K562 (cell line): ENCODE measurements around the gene MFAP3. TPM values are rescaled to one million over a fixed set of nuclear protein-coding genes. Genes with fewer than 3 reads are reported as not detected.

Experiments used
- BDP1 ChIP-seq: IDR thresholded peaks from 3 replicates; pipeline ENCODE4 v1.6.1; 2011; ENCODE audit not compliant: insufficient read length, insufficient read depth
- BRCA1 ChIP-seq, 2 experiments: fragments of 450-650 bp in 1 of 2; sonication (generic) in 1 of 2; formaldehyde crosslinking in 1 of 2; IDR thresholded peaks; 2 replicates each; pipeline versions ENCODE4 v1.5.0 to v1.6.1; 2017 to 2020; ENCODE audit warnings: mild to moderate bottlenecking in 1 of 2, missing genetic modification reagents in 1 of 2
- DMBX1 ChIP-seq: fragments of 250-450 bp; sonication (Bioruptor Pico); IDR thresholded peaks from 2 replicates; pipeline ENCODE4 v1.8.0; 2022; ENCODE audit warnings: inconsistent platforms, mild to moderate bottlenecking, moderate library complexity, borderline replicate concordance
- ETV1 ChIP-seq: fragments of 450-650 bp; conservative IDR thresholded peaks from 2 replicates; pipeline ENCODE4 v1.6.1; 2016; ENCODE audit warnings: missing genetic modification characterization, control low read depth, low read depth, missing compliant biosample characterization
- HDGF ChIP-seq: fragments of 450-650 bp; IDR thresholded peaks from 2 replicates; pipeline ENCODE4 v1.6.1; 2016
- ILK ChIP-seq: fragments of 450-650 bp; IDR thresholded peaks from 2 replicates; pipeline ENCODE4 v1.6.1; 2016; ENCODE audit warnings: missing genetic modification characterization, low read depth, mild to moderate bottlenecking, missing compliant biosample characterization, moderate library complexity, borderline replicate concordance
- MTF1 ChIP-seq: fragments of 250-450 bp; sonication (Bioruptor Pico); IDR thresholded peaks from 2 replicates; pipeline ENCODE4 v1.9.0; 2021; ENCODE audit warnings: moderate library complexity, mild to moderate bottlenecking, inconsistent platforms, borderline replicate concordance
- NELFE ChIP-seq: IDR thresholded peaks from 2 replicates; pipeline ENCODE4 v1.6.1; 2011; ENCODE audit warnings: mild to moderate bottlenecking; ENCODE audit not compliant: insufficient read depth, insufficient read length
- POLR2G ChIP-seq: fragments of 200-400 bp; formaldehyde crosslinking; IDR thresholded peaks from 2 replicates; pipeline ENCODE4 v1.6.1; 2017; ENCODE audit warnings: low read depth, mild to moderate bottlenecking, antibody characterized with exemption, low read length, moderate library complexity
- RBM14 ChIP-seq: fragments of 200-400 bp; formaldehyde crosslinking; IDR thresholded peaks from 2 replicates; pipeline ENCODE4 v1.6.1; 2018; ENCODE audit warnings: low read depth, mild to moderate bottlenecking, low read length, moderate library complexity, borderline replicate concordance; ENCODE audit not compliant: insufficient read depth
- ZNF121 ChIP-seq: sonication (generic); formaldehyde crosslinking; conservative IDR thresholded peaks from 2 replicates; pipeline ENCODE4 v1.8.0; 2022; ENCODE audit warnings: missing genetic modification reagents
- ZNF175 ChIP-seq: fragments of 200-800 bp; sonication (Bioruptor generic); IDR thresholded peaks from 2 replicates; pipeline ENCODE4 v1.6.1; 2016; ENCODE audit warnings: low read depth, mild to moderate bottlenecking, missing genetic modification characterization, missing compliant biosample characterization
- ZNF217 ChIP-seq: sonication (generic); formaldehyde crosslinking; IDR thresholded peaks from 2 replicates; pipeline ENCODE4 v1.8.0; 2022; ENCODE audit warnings: mild to moderate bottlenecking, missing genetic modification reagents
- ZNF311 ChIP-seq: fragments of 250-450 bp; sonication (Bioruptor Pico); IDR thresholded peaks from 2 replicates; pipeline ENCODE4 v1.4.0; 2020; ENCODE audit warnings: mild to moderate bottlenecking, moderate library complexity
- ZNF324 ChIP-seq: fragments of 250-450 bp; sonication (Bioruptor Pico); IDR thresholded peaks from 2 replicates; pipeline ENCODE4 v1.4.0; 2020; ENCODE audit warnings: mild to moderate bottlenecking
- ZNF384 ChIP-seq: IDR thresholded peaks from 2 replicates; pipeline ENCODE4 v1.6.1; 2012; ENCODE audit warnings: low read depth, low read length, improper control_type of control experiment
- ZNF449 ChIP-seq: fragments of 250-450 bp; sonication (Bioruptor Pico); IDR thresholded peaks from 2 replicates; pipeline ENCODE4 v1.8.0; 2022; ENCODE audit warnings: moderate library complexity, mild to moderate bottlenecking, inconsistent platforms
- ZNF584 ChIP-seq: fragments of 200-800 bp; sonication (Bioruptor generic); IDR thresholded peaks from 2 replicates; pipeline ENCODE4 v1.6.1; 2016; ENCODE audit warnings: low read depth, mild to moderate bottlenecking, missing genetic modification characterization, missing compliant biosample characterization
- polyA plus RNA-seq, 8 experiments: library from polyadenylated mRNA; depleted of rRNA in 4 of 8; stranded (reverse) in 5 of 8; unstranded in 3 of 8; fragments of >200 nt; fragmentation: Nextera tagmentation in 2 of 8; fragmentation: Illumina TruSeq in 1 of 8; extraction: Ambion mirVana in 2 of 8; extraction: Trizol in 1 of 8; gene quantifications; 2 replicates each; pipeline versions ENCODE4 v1.2.1 to v1.2.3, GENCODE V29; 2011 to 2014; ENCODE audit warnings: inconsistent platforms in 1 of 8, missing spikeins in 1 of 8
- total RNA-seq, 7 experiments: library from RNA; depleted of rRNA in 6 of 7; stranded (reverse); fragments of >200 nt in 6 of 7; fragmentation: Illumina TruSeq in 2 of 7; extraction: Trizol in 2 of 7; gene quantifications; 2 replicates each; pipeline versions ENCODE4 v1.2.1 to v1.2.3, GENCODE V29; 2011 to 2021; ENCODE audit warnings: low replicate concordance in 1 of 7
- TF ChIP-seq, protein P1 (sequence below): sonication (generic); formaldehyde crosslinking; IDR thresholded peaks from 2 replicates; pipeline ENCODE4 v1.8.0; 2023; ENCODE audit warnings: mild to moderate bottlenecking, missing genetic modification reagents
- TF ChIP-seq, protein P2 (sequence below): fragments of 250-450 bp; sonication (Bioruptor Pico); IDR thresholded peaks from 2 replicates; pipeline ENCODE4 v1.4.0; 2020; ENCODE audit warnings: borderline replicate concordance

Gene MFAP3
- total and polyA plus RNA-seq, 9 of the 15 experiments (the other 6 are each of a cell fraction or from before 2014, with no cell fraction given) = 9.5 to 39.1 (median 20.7) TPM

- TF ChIP-seq ZNF121 (CRISPR knock-in tag) = 0 out of 2 replicates have a peak, but pooled peaks have one; percentile 23
- no peak for TF ChIP-seq DMBX1 (CRISPR knock-in tag)
- peak; percentile 98 for TF ChIP-seq POLR2G
- TF ChIP-seq ZNF324 = no peak
- no peak for TF ChIP-seq ZNF449 (CRISPR knock-in tag)
- TF ChIP-seq RBM14 = no peak
- peak; percentile 90 for TF ChIP-seq ETV1 (tag)
- no peak for TF ChIP-seq NELFE
- no peak for TF ChIP-seq MTF1 (CRISPR knock-in tag)
- 0 out of 2 replicates have a peak, but pooled peaks have one; percentile 53 for TF ChIP-seq ZNF584
- no peak for TF ChIP-seq ZNF311
- no peak for TF ChIP-seq BRCA1 (IDR thresholded peaks at IDR 0.05)
- TF ChIP-seq BRCA1 (CRISPR knock-in tag; IDR thresholded peaks at IDR 0.05) = no peak
- TF ChIP-seq ZNF217 (CRISPR knock-in tag) = no peak
- TF ChIP-seq HDGF = no peak
- TF ChIP-seq, protein P1, sequence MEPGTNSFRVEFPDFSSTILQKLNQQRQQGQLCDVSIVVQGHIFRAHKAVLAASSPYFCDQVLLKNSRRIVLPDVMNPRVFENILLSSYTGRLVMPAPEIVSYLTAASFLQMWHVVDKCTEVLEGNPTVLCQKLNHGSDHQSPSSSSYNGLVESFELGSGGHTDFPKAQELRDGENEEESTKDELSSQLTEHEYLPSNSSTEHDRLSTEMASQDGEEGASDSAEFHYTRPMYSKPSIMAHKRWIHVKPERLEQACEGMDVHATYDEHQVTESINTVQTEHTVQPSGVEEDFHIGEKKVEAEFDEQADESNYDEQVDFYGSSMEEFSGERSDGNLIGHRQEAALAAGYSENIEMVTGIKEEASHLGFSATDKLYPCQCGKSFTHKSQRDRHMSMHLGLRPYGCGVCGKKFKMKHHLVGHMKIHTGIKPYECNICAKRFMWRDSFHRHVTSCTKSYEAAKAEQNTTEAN (CRISPR knock-in tag) = peak; percentile 66; the same call in 1 of the 2 replicates
- TF ChIP-seq BDP1 = no peak
- no peak for TF ChIP-seq ZNF175 (CRISPR knock-in tag)
- TF ChIP-seq, protein P2, sequence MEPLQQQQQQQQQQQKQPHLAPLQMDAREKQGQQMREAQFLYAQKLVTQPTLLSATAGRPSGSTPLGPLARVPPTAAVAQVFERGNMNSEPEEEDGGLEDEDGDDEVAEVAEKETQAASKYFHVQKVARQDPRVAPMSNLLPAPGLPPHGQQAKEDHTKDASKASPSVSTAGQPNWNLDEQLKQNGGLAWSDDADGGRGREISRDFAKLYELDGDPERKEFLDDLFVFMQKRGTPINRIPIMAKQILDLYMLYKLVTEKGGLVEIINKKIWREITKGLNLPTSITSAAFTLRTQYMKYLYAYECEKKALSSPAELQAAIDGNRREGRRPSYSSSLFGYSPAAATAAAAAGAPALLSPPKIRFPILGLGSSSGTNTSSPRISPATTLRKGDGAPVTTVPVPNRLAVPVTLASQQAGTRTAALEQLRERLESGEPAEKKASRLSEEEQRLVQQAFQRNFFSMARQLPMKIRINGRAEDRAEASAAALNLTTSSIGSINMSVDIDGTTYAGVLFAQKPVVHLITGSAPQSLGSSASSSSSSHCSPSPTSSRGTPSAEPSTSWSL (CRISPR knock-in tag) = no peak
- no peak for TF ChIP-seq ZNF384
- TF ChIP-seq ILK (tag) = no peak
Observed at GRCh38 chr5:154038707-154039457, at the start of gene MFAP3, which contains the start of gene FAM114A2 (continued).
